DOHH2 (cell line): ENCODE results near the gene MTMR10.

Experiments
- CTCF ChIP-seq: fragments of 200-600 bp; sonication (generic); IDR thresholded peaks from one replicate; pipeline ENCODE4 v1.5.1; 2014; ENCODE audit warnings: antibody characterized with exemption, mild to moderate bottlenecking, low read depth, low read length; ENCODE audit not compliant: poor library complexity, severe bottlenecking
- EZH2phosphoT487 ChIP-seq: fragments of 200-600 bp; sonication (generic); IDR thresholded peaks from 2 replicates; pipeline ENCODE4 v1.6.1; 2017; ENCODE audit warnings: borderline replicate concordance, mild to moderate bottlenecking, antibody characterized with exemption, low read length, moderate library complexity, mixed read lengths

GRCh38 chr15:30913761-30914160, 77.7 kb downstream of the MTMR10 start:
- TF ChIP-seq CTCF = no peak
- no peak for TF ChIP-seq EZH2phosphoT487
